HepG2 (cell line): ENCODE data around the gene KRTAP2-3. TPM values are rescaled to one million over a fixed set of nuclear protein-coding genes. Genes with fewer than 3 reads are reported as not detected.

Experiments
- ATAC-seq: fragments of 200-7000 bp; cut with Tn5 transposase; 3 replicates; pipeline ENCODE4 v1.9.1; 2020; ENCODE audit warnings: mild to moderate bottlenecking, moderate library complexity
- BruUV-seq: library from RNA; stranded (reverse); fragments of 400-500 nt; replicated peaks from 2 replicates; lab custom pipeline; 2021; lab: Mats Ljungman, UMichigan
- CTCF ChIA-PET: fragments of 300-600 bp; formaldehyde crosslinking; extraction: SDS; loops from one replicate; lab custom pipeline; 2021; ENCODE audit warnings: low total read pairs, inconsistent platforms, low intra/inter-chr PET ratio; lab: Yijun Ruan, JAX
- POLR2A ChIA-PET: fragments of 350-600 bp; sonication (Branson Sonifier 250); formaldehyde crosslinking; loops from one replicate; lab custom pipeline; 2020; ENCODE audit warnings: antibody characterized with exemption, inconsistent platforms; lab: Yijun Ruan, JAX
- DNase-seq: peaks from one replicate; pipeline ENCODE4 v3.0.0-alpha.2; 2015; ENCODE audit warnings: low spot score
- FAIRE-seq: peaks from 3 replicates; lab custom pipeline; 2011; peaks lifted over from hg19 to GRCh38; lab: Jason Lieb, UNC
- H2AFZ ChIP-seq: one replicate; pipeline ENCODE4 v1.6.1; 2011; ENCODE audit warnings: low read length, inconsistent platforms
- H3K27ac ChIP-seq: fragments of 300-600 bp; 3 replicates; pipeline ENCODE4 v1.8.0; 2011; ENCODE audit warnings: mixed run types, mild to moderate bottlenecking, mixed read lengths, low read length, inconsistent platforms; ENCODE audit not compliant: insufficient read depth; ENCODE audit errors: extremely low read length
- H3K27me3 ChIP-seq, 2 experiments: fragments of 200-600 bp in 1 of 2; 2 replicates in 1 of 2; 3 replicates in 1 of 2; pipeline versions ENCODE4 v1.6.0 to v1.8.0; 2011; ENCODE audit warnings: low read length in 2 of 2, mild to moderate bottlenecking in 2 of 2, moderate library complexity in 2 of 2, inconsistent platforms in 1 of 2; ENCODE audit not compliant: insufficient read depth in 2 of 2, control insufficient read depth in 1 of 2
- H3K36me3 ChIP-seq, 2 experiments: fragments of 200-600 bp in 1 of 2; replicated peaks in 1 of 2; 2 replicates in 1 of 2; 3 replicates in 1 of 2; pipeline versions ENCODE4 v1.5.1 to v1.8.0; 2011; ENCODE audit warnings: low read length in 2 of 2, inconsistent platforms in 1 of 2; ENCODE audit not compliant: insufficient read depth in 2 of 2, control insufficient read depth in 1 of 2
- H3K4me1 ChIP-seq: 2 replicates; pipeline ENCODE4 v1.5.1; 2012; ENCODE audit warnings: low read length, inconsistent platforms; ENCODE audit not compliant: insufficient read depth
- H3K4me2 ChIP-seq: 2 replicates; pipeline ENCODE4 v1.6.0; 2011; ENCODE audit warnings: low read depth, low read length, inconsistent platforms
- H3K4me3 ChIP-seq, 3 experiments: fragments of 200-600 bp in 1 of 3; sonication (generic), shearing (Covaris generic) in 1 of 3; replicated peaks in 1 of 3; 2 replicates each; pipeline ENCODE4 v1.5.1; 2011 to 2016; ENCODE audit warnings: low read length in 3 of 3, inconsistent platforms in 2 of 3, low read depth in 2 of 3, mild to moderate bottlenecking in 2 of 3, control low read depth in 1 of 3, mixed read lengths in 1 of 3; ENCODE audit not compliant: insufficient read depth in 1 of 3
- H3K79me2 ChIP-seq: one replicate; pipeline ENCODE4 v1.6.1; 2011; ENCODE audit warnings: low read length, inconsistent platforms; ENCODE audit not compliant: insufficient read depth
- H3K9ac ChIP-seq: 2 replicates; pipeline ENCODE4 v1.6.0; 2011; ENCODE audit warnings: mild to moderate bottlenecking, low read depth, low read length, inconsistent platforms; ENCODE audit not compliant: insufficient read depth
- H3K9me3 ChIP-seq: 2 replicates; pipeline ENCODE4 v1.5.1; 2012; ENCODE audit warnings: mild to moderate bottlenecking, low read length
- H4K20me1 ChIP-seq: 2 replicates; pipeline ENCODE4 v1.6.0; 2011; ENCODE audit warnings: inconsistent platforms, mild to moderate bottlenecking, low read length, moderate library complexity; ENCODE audit not compliant: insufficient read depth
- ATF7 ChIP-seq, 2 experiments: fragments of 450-650 bp in 1 of 2; sonication (generic) in 1 of 2; formaldehyde crosslinking in 1 of 2; IDR thresholded peaks; 2 replicates each; pipeline versions ENCODE4 v1.4.0 to v1.6.1; 2016 to 2020; ENCODE audit warnings: antibody characterized with exemption in 1 of 2, mild to moderate bottlenecking in 1 of 2, missing genetic modification reagents in 1 of 2
- EHMT2 ChIP-seq: fragments of 200-600 bp; sonication (generic); IDR thresholded peaks from 2 replicates; pipeline ENCODE4 v1.7.0; 2017; ENCODE audit warnings: antibody characterized with exemption, low read depth, low read length, borderline replicate concordance
- IRX3 ChIP-seq: sonication (generic); formaldehyde crosslinking; IDR thresholded peaks from 2 replicates; pipeline ENCODE4 v1.8.1; 2023; ENCODE audit warnings: mild to moderate bottlenecking, low read depth, missing genetic modification reagents, borderline replicate concordance
- KMT2B ChIP-seq: IDR thresholded peaks from 2 replicates; pipeline ENCODE4 v1.6.1; 2016; ENCODE audit warnings: missing genetic modification reagents, missing compliant biosample characterization
- PAXIP1 ChIP-seq: sonication (generic); formaldehyde crosslinking; conservative IDR thresholded peaks from 2 replicates; pipeline ENCODE4 v1.4.0; 2020; ENCODE audit warnings: mild to moderate bottlenecking, missing genetic modification reagents, moderate library complexity
- POGZ ChIP-seq: sonication (generic); formaldehyde crosslinking; IDR thresholded peaks from 2 replicates; pipeline ENCODE4 v1.4.0; 2020; ENCODE audit warnings: mild to moderate bottlenecking, missing genetic modification reagents
- SAP130 ChIP-seq: IDR thresholded peaks from 2 replicates; pipeline ENCODE4 v1.6.1; 2016; ENCODE audit warnings: low read depth
- SNAPC5 ChIP-seq: sonication (generic); formaldehyde crosslinking; IDR thresholded peaks from 2 replicates; pipeline ENCODE4 v1.8.1; 2023; ENCODE audit warnings: mild to moderate bottlenecking, missing genetic modification reagents, borderline replicate concordance
- SRSF4 ChIP-seq: fragments of 200-400 bp; formaldehyde crosslinking; IDR thresholded peaks from one replicate; pipeline ENCODE4 v1.6.1; 2018; ENCODE audit warnings: mild to moderate bottlenecking, low read depth, low read length, moderate library complexity; ENCODE audit not compliant: poor library complexity, severe bottlenecking
- THYN1 ChIP-seq: sonication (generic); formaldehyde crosslinking; IDR thresholded peaks from 2 replicates; pipeline ENCODE4 v1.8.1; 2023; ENCODE audit warnings: low read depth, mild to moderate bottlenecking, moderate library complexity, missing genetic modification reagents, borderline replicate concordance
- ZC3H13 ChIP-seq: sonication (generic); formaldehyde crosslinking; IDR thresholded peaks from 2 replicates; pipeline ENCODE4 v1.8.1; 2023; ENCODE audit warnings: mild to moderate bottlenecking, missing genetic modification reagents, moderate library complexity
- ZNF354B ChIP-seq: sonication (generic); formaldehyde crosslinking; IDR thresholded peaks from 2 replicates; pipeline ENCODE4 v1.8.0; 2022; ENCODE audit warnings: mild to moderate bottlenecking, missing genetic modification reagents
- ZNF569 ChIP-seq: sonication (generic); formaldehyde crosslinking; IDR thresholded peaks from 2 replicates; pipeline ENCODE4 v1.5.0; 2020; ENCODE audit warnings: mild to moderate bottlenecking, missing genetic modification reagents, moderate library complexity, borderline replicate concordance
- ZNF773 ChIP-seq: sonication (generic); formaldehyde crosslinking; IDR thresholded peaks from 2 replicates; pipeline ENCODE4 v1.4.0; 2020; ENCODE audit warnings: missing genetic modification reagents, borderline replicate concordance
- ZNF775 ChIP-seq: sonication (generic); formaldehyde crosslinking; IDR thresholded peaks from 2 replicates; pipeline ENCODE4 v1.4.0; 2020; ENCODE audit warnings: missing genetic modification reagents, mild to moderate bottlenecking, moderate library complexity, borderline replicate concordance
- ZNF780A ChIP-seq: sonication (generic); formaldehyde crosslinking; IDR thresholded peaks from 2 replicates; pipeline ENCODE4 v1.8.0; 2022; ENCODE audit warnings: mild to moderate bottlenecking, missing genetic modification reagents, moderate library complexity
- ZNF883 ChIP-seq: sonication (generic); formaldehyde crosslinking; IDR thresholded peaks from 2 replicates; pipeline ENCODE4 v1.5.1; 2020; ENCODE audit warnings: mild to moderate bottlenecking, missing genetic modification reagents; ENCODE audit errors: not compliant biosample characterization
- ZSCAN5A ChIP-seq: sonication (generic); formaldehyde crosslinking; IDR thresholded peaks from 2 replicates; pipeline ENCODE4 v1.8.0; 2022; ENCODE audit warnings: mild to moderate bottlenecking, missing genetic modification reagents, borderline replicate concordance
- ZSCAN9 ChIP-seq: IDR thresholded peaks from 2 replicates; pipeline ENCODE4 v1.6.1; 2016; ENCODE audit warnings: borderline replicate concordance
- WGBS: methylation state at CpG from one replicate; pipeline ENCODE4 v1.1.6; 2017; ENCODE audit warnings: low lambda C conversion rate; 5-methylcytosine and 5-hydroxymethylcytosine counted together
- in situ Hi-C: cut with HindIII; loops from 2 replicates; pipeline ENCODE4 v1.10.0; 2017; ENCODE audit warnings: low pct_unique_long_range_greater_than_20kb; ENCODE audit not compliant: extremely low pct_ligation_motif_present
- intact Hi-C: fragments of 100-400 bp; cut with micrococcal nuclease; formaldehyde crosslinking; loops from one replicate; pipeline ENCODE4 v1.10.0; 2022; ENCODE audit not compliant: unreplicated experiment
- polyA plus RNA-seq, 8 experiments: library from polyadenylated mRNA; depleted of rRNA in 3 of 8; stranded (reverse) in 7 of 8; unstranded in 1 of 8; fragments of >200 nt; fragmentation: Illumina TruSeq in 4 of 8; extraction: Trizol in 4 of 8; gene quantifications; 2 replicates each; pipeline versions ENCODE4 v1.2.1 to v1.2.3, GENCODE V29; 2011 to 2016; ENCODE audit warnings: low read depth in 4 of 8, missing spikeins in 1 of 8, mixed read lengths in 1 of 8; ENCODE audit not compliant: insufficient read depth in 1 of 8
- total RNA-seq, 5 experiments: library from RNA; depleted of rRNA; stranded (reverse); fragments of >200 nt; fragmentation: Illumina TruSeq; extraction: Trizol; gene quantifications; 2 replicates each; pipeline ENCODE4 v1.2.3, GENCODE V29; 2016; ENCODE audit warnings: low read depth in 1 of 5

The KRTAP2-3 gene
- total and polyA plus RNA-seq, 2 of the 13 experiments (the other 11 are each of a cell fraction or from before 2014, with no cell fraction given): 0.25 TPM; not detected in 1

DNA sequence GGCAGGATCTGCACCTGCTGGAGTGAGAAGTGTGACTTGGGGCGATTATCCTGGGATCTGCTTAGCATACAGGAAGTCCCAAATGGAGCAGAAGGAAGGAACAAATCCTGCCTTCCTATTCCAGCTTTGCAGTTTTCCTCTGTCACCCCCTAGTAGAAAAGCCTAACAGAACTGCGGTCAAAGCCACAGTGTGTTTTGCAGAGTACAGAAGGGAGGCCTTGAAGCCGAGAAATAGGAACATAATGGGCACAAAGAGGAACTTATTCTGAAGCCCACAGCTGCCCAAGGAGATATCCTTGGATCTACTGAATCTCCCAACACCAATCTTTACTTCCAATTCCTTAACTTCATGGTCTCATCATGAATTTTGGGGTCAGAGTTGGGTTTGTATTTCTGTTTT lies 41.4 kb downstream of the KRTAP2-3 start:
- intact Hi-C loops (no loop called here), in situ Hi-C loops (no loop called here)
- H3K9me3 ChIP-seq: no peaks in the 10 kb centered on the region; the same call in 1 of the 2 replicates
- TF ChIP-seq ZSCAN9 (CRISPR knock-in tag) (no peak), IRX3 (no peak), ZNF775 (CRISPR knock-in tag) (no peak), ZSCAN5A (CRISPR knock-in tag) (no peak), ZNF354B (CRISPR knock-in tag) (no peak), THYN1 (CRISPR knock-in tag) (no peak), SNAPC5 (CRISPR knock-in tag) (no peak), ZNF883 (no peak), PAXIP1 (CRISPR knock-in tag) (no peak), ATF7 (IDR thresholded peaks at IDR 0.05) (no peak), ATF7 (CRISPR knock-in tag; IDR thresholded peaks at IDR 0.05) (no peak), ZNF569 (no peak), KMT2B (CRISPR knock-in tag) (no peak), POGZ (CRISPR knock-in tag) (no peak), ZNF780A (CRISPR knock-in tag) (no peak), SAP130 (CRISPR knock-in tag) (no peak), ZC3H13 (CRISPR knock-in tag) (no peak), SRSF4 (no peak), ZNF773 (CRISPR knock-in tag) (no peak), EHMT2 (no peak)
- H3K27ac ChIP-seq: no peak overlapping the region
- H3K4me2 ChIP-seq: no peak overlapping the region
- H2AFZ ChIP-seq: peak overlapping the region; percentile 32
- H4K20me1 ChIP-seq: no peaks in the 10 kb centered on the region
- DNase-seq (no peak), ATAC-seq (no peak), FAIRE-seq (no peak)
- no peaks in the 10 kb centered on the region for H3K79me2 ChIP-seq
- POLR2A ChIA-PET: interaction anchor here (1.1 kb wide), 1 partner anchor 61 kb away, joined by 4 read pairs; no protein-coding TSS in a partner anchor
- no peaks in the 10 kb centered on the region for H3K27me3 ChIP-seq
- H3K4me1 ChIP-seq: peaks cover 36% of the 10 kb centered on the region
- H3K36me3 ChIP-seq: no peaks in the 10 kb centered on the region
- WGBS: 94% methylated on average over 3 of the region's 3 CpGs
- BruUV-seq: no TSS peak
- CTCF ChIA-PET: no interaction called here
- H3K4me3 ChIP-seq: no peak overlapping the region
- H3K9ac ChIP-seq: no peak overlapping the region
